Stimulated activated CD8-positive, alpha-beta memory T cell treated with anti-CD3 and anti-CD28 coated beads, Interleukin-15, amount 100 ng/mL, for 24 hours (primary cell): Measurements from ENCODE around the gene MANEA.

ENCODE experiments used
- DNase-seq: peaks from one replicate; pipeline ENCODE4 v3.0.0-alpha.2; 2020; ENCODE audit warnings: low read depth

MANEA gene

DNA sequence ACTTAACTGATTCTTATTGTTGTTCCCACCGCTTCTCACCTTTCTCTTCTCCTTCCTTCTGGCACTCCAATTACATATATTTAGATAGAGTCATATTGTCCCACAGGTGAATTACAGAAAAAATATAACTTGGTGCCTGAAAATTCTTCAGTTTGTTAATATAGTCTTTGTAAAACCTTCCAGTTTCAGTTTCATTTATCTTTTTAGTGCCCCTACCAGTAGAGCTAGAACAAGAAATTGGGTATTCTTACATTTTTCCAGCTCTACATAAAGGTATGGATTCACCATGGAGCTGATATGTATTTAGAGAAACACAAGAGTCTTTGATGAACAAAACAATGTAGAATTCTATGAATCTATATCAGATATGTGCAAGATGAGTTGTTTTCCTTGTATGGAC, 10.7 kb downstream of the MANEA start:
- no peak for DNase-seq

DNA sequence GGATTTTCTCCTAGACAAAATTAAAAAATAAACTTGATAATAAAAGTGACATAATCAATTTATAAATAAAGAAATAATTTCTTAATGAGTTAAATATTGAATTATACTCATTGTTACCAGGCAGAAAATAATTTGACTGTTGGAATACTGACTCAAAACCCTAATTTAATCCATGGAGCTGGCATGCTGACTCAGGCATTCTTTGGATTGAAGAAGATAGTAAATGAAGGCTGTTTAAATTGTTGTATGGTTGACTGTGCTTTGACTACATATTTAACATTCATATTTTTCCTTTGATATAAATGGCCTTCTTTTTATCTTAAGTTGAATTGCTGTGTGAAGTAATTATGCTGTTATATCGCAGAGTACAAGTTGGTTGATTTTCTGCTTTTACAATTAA, 11.7 kb downstream of the MANEA start:
- no peak for DNase-seq

DNA sequence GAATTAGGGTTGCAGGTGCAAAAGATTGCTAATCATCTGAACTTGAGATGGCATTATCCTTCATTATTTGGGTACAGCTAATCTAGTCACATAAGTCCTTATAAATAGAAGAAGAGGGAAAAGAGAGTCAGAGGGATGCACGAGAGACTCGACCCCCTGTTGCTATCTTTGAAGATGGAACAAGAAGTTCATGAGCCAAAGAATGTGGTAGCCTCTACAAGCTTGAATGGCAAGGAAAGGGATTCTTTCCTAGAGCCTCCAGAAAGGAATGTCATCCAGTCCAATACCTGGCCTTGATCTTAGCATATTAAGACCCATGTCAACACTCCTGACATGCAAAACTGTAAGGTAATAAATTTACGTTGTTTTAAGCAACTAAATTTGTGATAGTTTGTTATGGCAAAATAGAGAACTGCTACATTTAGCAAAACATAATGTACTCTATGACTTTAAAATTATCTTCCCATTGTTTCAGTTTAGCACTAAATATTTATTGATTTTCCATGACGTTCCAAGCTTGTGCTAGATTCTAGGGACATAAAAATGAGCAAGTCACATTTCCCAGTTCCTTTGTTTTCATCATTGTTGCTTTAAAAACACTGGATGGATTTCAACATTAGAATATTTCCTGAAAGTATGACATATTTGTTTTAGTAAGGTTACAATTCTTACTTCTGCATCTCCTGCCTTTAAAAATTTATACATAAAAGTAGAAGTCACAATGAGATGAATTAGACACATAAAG, 12.7 kb downstream of the MANEA start:
- no peak for DNase-seq

DNA sequence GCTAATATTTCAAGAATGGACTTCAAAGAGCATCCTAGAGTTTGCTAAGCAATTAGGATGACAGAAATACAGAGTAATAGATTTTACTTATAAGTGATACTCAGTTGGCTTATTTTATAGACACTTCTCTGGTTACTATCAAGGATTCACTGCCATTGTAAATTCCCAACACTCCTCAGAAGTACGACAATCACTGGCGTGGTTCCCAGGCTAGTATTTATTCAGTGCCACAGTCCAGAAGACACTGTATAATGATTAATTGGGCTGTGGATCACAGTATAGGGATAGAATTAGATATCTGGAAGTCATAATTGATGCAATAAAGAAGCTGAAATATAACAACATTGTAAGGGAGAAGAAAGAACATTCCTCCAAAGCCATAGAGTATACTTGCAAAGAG, 15.7 kb downstream of the MANEA start:
- no peak for DNase-seq

DNA sequence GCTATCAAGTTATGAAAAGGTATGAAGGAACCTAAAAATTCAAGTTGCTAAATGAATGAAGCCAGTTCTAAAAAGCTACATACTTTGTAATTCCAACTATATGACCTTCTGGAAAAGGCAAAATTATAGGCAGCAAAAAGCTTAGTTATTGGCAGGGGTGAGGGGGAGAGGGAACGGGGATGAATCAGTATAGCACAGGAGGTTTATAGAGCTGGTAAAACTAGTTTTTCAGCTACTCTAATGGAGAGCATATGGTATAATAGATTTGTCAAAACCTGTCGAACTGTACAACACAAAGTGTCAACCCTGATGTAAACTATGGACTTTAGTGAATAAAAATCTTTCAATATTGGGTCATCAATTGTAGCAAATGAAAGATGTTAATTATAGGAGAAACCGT, 18.7 kb downstream of the MANEA start:
- DNase-seq: no peak

DNA sequence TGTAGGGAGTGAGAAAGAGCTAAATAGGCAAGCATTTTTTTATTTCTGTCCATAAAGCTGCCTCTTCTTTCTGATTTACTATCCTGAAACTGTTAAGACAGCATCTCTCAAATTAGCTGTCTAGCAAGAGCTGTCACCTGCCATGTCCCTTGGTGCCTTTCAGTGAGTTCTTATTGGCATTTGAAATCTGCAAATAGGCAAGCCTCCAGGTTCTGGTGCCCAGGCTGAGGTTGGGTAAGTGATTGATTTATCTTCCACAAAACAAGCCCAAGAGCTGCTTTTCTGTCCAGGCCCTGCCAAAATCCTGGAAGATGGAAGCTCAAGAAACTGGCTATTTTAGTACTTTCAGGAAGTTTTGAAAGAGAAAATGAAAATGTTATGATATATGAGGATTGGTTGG, 22.4 kb downstream of the MANEA start:
- DNase-seq: no peak

DNA sequence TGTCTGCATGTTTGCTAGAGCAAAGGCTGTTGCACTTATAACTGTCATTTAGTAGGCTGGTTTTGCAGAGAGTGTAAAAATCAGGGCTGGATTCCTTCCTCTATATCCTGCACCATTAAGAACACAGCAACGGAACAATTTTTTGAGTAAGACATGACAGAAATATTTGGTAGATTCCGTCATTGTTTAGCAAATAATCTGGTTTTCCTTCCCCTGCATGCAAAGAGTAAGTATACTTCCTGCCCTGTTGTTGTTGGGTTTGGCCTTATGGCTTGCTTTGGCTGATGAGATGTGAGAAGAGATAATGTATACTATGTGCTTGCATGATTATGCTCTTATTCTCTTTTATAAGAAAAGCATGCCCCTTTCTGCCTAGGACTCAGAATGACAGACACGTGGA, 23.8 kb downstream of the MANEA start:
- DNase-seq: no peak

DNA sequence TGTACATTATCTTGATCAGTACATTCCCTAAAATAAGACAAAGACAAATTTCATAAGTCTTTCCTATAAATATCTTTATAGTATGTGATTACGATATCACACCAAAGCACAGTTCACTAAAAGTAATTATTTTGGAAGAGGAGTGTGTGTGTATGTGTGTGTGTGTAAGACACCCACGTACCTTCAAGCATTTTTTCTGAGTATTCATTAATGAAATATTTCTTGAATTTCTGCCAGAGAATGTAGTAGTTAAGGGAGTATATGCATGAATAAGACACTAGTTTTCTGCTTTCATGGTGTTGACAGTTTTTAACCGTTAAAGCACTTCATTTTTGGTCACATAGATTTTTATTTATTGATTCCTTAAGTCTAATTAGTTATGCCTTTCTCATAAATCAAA, 36.8 kb downstream of the MANEA start:
- DNase-seq: no peak

DNA sequence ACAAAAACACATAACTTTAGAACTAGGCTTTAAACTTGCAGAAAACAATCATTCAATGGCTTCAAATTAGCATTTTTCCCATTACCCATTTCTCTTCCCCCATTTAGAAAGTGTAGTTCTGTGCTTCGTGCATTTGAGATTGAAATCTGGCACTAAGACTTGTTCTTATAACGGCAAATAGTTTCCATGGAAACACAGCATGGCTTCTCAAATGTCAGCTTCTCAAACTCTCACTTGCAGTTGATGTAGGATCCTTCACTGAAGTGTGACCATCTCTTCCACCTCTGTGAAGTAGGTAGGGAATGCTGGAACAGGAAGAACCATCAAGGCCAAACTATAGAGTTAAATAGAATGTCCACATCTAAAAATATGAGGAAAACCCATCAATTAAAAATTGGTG, 52.2 kb downstream of the MANEA start:
- no peak for DNase-seq

DNA sequence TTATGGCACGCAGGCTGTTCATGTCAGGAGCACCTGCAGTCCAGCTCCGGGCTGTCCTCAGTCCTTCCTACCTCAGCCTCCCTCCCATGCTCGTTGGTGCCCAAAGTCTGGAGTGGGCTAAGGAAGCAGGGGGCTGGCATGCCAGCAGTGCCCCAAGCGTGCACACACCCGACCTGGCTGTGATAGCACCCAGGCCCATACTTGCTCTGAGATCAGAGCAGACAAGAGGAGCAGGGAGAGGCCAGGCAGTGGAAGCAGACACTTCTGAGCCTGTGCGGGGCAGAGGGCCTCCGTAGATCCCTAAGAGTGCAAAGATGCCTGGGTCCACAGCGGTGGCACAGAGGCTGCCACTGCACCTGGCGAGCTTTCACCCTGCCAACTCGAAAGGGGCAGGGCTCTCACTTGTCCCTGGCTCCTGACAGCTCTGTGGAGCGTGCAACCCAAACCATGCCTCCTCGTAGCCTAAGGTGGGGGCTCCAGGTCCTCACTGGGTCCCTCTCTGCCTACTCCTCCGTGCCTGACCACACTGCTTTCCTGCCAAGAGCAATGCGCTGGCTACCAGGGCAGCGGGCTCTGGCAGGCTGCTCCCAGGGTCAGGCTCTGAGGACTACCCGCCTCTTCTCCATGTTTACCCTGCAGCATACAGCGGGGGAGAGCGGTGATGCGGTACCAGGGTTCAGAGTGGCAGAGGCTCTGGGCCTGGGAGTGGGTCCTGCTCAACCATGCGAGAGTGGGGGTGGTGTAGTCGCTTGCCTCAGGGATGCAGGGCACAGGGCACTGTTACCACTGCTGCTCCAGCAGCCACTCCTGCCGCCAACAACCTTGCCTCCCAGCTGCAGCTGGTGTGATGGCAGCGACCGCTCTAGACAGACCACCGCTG, 59.5 kb downstream of the MANEA start:
- DNase-seq: no peak

DNA sequence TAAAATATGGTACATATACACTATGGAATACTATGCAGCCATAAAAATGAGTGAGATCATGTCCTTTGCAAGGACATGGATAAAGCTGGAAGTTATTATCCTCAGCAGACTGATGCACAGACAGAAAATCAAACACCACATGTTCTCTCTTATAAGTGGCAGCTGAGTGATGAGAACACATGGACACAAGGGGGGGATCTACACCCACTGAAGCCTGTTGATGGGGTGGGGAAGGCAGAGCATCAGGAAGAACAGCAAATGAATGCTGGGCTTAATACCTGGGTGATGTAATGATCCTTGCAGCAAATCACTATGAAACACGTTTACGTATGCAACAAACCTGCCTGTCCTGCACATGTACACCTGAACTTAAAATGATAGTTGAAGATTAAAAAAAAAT, 71.3 kb downstream of the MANEA start:
- no peak for DNase-seq

DNA sequence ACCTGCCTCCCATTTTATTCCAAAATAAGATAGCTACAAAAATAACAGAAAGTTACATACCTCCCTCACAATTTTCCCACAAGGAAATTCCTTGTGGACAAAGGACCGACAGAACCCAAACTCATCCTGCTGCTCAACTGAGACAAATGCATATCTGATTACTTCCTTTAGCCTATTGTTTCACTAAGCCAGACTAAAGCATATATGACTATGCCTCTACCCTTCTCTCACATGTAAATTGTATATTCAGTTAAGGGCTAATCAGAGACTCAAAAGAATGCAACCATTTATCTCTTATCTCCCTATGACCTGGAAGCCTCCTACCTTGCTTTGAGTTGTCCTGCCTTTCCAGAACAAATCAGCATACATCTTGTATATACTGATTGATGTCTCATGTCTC, 72.1 kb downstream of the MANEA start:
- no peak for DNase-seq

DNA sequence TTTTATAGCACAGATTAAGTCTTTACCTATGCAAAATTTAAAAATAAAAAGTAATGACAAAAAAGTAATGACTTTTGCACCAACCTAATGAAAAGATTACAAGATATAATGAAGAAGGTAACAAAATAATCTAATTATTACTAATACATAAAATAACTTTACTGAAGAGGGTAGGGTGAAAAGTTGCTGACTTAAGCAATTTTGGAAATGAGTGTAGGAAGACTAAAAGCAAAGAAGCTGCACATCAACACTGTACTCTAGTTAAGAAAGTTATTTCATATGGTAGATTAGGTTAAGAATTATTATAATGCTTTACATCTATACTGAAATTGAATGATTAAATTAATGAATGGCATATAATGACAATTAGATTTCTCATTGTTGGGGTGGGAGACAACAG, 76.8 kb downstream of the MANEA start:
- DNase-seq: no peak

DNA sequence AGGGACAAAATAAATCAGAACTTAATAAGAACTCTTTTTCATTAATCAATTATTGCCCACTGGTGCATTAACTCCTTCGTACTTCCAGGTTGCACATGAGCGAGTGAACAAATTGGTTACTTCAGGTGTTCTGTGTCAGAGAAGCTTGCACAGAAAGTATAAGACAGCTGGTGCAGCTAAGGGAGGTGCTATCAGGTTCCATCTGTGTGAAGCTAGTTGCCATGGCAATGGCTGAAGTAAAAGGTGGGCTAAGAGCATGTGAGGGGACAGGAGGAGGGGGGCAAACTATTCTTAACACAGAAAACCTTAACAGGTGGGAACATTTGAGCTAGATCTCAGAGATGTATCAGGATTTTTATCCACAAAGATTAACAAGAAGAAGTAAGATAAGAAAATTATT, 81.6 kb downstream of the MANEA start:
- DNase-seq: no peak
